NCI-H1694 treated with DMSO at 0.1 percent for 48 hours (cell line): ENCODE data around the gene CACNA1F.
"Not testable (repeated sequence)": the region's sequence is repeated elsewhere in the genome, so short reads cannot be mapped to it uniquely, and the experiment has no call there.

ENCODE experiments used
- DNase-seq: peaks from one replicate; lab custom pipeline; 2025; lab: John Stamatoyannopoulos, UW

Gene CACNA1F

DNA sequence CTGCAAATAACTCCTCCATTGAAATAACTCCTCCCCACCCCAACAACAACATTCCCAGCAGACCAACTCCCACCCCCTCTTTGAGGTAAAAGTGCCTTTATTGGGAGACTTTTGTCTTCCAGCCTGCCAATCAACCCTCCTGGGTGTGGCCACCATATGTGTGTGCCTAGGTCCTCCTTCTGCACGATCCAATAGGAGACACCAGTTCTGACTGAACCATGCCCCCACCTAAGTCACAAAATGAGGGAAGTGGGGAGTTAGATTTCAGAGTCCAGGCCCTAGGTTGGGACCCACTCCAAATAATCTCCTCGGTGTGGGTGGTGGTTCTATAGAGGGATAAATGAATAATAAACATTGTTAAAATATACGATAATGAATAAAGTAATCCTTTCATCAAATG, 58.4 kb downstream of the CACNA1F start:
- DNase-seq, result no peak

- DNase-seq, result not testable (repeated sequence)
These were observed 59.6 kb downstream of the CACNA1F start for GRCh38 chrX:49173544-49173943.

DNA sequence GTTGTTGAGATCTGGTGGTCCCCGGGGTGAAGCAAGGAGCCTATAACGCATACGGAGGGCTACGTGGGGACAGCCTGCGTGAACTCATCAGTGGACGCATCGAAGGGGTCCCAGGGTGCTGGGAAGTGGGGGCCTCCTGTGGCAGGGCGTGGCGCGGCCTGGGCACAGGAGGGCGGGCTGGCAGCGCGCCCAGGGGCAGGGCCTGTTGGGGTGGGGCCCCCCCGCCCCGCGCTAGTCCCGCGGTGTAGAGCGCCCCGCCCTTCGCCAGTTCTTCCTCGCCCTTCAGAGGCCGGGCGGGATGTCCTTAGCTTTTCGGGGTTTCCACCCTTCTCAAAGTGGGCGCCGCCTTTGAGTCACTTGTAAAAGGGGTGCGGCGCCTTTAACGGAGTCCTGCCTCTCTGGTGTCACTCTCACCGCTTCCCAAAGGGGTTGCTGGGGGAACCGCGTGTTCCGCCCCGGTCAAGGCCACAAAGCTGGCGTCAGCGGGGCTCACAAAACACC, 60.8 kb downstream of the CACNA1F start:
- peak; percentile 23 for DNase-seq

DNA sequence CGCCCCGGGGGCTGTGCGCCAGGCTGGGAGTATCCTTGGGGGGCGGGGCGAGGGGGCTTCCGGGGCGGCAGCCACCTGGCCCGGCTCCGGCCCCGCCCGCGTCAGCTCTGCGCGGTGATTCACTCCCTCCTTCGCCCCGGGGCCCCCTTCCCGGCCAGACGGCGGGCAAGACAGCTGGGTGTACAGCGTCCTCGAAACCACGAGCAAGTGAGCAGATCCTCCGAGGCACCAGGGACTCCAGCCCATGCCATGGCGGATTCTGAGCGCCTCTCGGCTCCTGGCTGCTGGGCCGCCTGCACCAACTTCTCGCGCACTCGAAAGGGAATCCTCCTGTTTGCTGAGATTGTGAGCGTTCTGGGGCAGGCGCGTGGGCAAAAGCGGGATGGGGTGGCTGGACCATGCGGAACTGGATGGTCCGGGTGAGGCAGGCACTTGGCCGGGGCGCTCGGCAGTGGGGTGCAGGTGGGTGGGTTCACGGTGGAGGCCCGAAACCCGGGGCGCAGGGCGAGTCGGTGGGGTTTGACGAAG, 61.3 kb downstream of the CACNA1F start, which contains the start of gene PLP2:
Gene PLP2, plus strand, starts transcription at position 147 of the 528 bp plus-strand sequence. Its CDS starts 103 bp downstream, at position 250.
- DNase-seq, result no peak

GRCh38 chrX:49167740-49168108, 65.4 kb downstream of the CACNA1F start:
- DNase-seq, result no peak

- DNase-seq, result no peak
These were observed 66.0 kb downstream of the CACNA1F start for GRCh38 chrX:49166914-49167739.

GRCh38 chrX:49165901-49166881, 66.9 kb downstream of the CACNA1F start:
- no peak for DNase-seq

DNA sequence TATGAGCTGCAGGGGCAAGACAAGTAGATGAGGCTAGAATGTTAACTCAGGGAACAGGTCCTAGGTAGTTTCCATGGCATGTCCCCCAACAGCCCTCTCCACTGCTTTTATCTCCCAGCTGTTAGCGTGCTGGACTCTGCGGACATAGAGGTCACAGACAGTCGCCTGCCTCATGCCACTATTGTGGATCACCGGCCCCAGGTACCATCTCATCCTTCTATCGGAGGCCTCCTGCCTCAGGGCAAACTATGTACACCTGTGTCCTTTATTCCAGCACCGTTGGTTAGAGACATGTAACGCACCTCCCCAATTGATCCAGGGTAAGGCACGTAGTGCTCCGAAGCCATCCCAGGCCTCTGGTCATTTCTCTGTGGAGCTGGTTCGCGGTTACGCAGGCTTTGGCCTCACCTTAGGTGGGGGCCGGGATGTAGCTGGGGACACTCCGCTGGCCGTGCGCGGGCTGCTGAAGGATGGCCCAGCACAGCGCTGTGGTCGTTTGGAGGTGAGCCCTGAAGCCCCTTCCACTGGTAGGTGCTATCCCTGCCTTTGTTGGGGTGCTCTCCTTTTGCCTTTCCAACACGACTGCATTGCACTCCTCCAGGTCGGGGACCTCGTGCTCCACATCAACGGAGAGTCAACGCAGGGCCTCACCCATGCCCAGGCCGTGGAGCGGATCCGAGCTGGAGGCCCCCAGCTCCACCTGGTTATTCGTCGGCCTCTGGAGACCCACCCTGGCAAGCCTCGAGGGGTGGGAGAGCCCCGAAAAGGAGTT, 68.4 kb downstream of the CACNA1F start:
- no peak for DNase-seq

GRCh38 chrX:49163555-49164419, 69.4 kb downstream of the CACNA1F start:
- DNase-seq, result peak; percentile 66

DNA sequence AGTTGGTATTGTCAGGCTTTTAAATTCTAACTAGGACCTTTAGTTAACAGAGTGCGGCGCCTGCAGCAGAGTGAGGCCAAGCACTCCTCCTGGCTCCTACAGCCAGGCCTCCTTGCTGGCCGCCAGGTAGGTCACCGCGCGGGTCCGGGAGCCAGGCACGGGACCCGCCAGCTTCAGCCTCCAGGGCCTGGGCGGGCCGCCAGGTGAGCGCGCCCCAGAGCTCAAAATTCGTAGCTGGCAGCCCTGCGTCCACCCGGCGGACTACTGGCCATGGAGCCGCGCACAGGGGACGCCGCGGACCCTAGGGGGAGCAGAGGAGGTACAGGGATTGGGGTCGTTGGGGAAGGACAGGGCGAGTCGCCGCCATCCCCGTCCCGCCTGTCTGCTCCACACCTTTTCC, 70.5 kb downstream of the CACNA1F start, which contains the start of gene MAGIX:
Gene MAGIX, plus strand, starts transcription at position 139 of the 400 bp plus-strand sequence. Its CDS starts 132 bp downstream, at position 271.
- DNase-seq, result no peak

DNA sequence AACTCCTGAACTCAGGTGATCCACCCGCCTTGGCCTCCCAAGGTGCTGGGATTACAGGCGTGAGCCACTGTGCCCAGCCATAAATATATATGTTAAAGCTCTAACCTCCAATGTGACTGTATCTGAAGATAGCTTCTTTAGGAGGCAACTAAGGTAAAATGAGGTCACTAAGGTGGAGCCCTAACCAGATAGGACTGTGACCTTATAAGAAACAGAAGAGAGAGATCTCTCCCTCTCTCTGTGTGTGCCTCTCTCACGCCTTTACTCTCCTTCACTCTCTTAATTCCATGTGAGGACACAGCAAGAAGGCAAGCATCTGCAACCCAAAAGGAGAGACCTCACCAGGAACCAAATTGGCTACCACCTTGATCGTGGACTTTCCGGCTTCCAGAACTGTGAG, 71.5 kb downstream of the CACNA1F start:
- no peak for DNase-seq

DNA sequence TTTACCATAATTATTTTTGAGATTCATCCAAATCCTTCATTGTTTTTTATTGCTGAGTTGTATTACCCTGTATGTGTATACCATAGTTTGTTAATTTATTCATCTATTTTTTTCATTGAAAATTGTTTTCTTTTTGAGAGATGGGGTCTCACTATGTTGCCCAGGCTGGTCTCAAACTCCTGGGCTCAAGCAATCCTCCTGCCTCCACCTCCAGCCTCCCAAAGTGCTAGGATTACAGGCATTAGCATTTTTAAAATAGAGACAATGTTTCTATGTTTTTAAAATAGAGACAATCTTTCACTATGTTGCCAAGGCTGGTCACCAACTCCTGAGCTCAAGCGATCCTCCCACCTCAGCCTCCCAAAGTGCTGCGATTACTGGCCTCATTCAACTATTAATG, 72.2 kb downstream of the CACNA1F start:
- DNase-seq, result no peak

DNA sequence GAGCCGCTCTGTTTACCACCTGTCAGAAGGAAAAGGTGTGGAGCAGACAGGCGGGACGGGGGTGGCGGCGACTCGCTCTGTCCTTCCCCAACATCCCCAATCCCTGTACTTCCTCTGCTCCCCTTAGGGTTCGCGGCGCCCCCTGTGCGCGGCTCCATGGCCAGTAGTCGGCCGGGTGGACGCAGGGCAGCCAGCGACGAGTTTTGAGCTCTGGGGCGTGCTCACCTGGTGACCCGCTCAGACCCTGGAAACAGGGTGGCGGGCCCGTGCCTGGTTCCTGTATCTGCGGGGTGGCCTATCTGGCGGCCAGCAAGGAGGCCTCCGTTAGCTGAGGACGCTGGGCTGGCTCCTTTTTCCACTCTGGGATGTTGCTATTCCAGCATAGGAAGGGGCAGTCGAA, 75.9 kb downstream of the CACNA1F start:
- DNase-seq, result no peak

DNA sequence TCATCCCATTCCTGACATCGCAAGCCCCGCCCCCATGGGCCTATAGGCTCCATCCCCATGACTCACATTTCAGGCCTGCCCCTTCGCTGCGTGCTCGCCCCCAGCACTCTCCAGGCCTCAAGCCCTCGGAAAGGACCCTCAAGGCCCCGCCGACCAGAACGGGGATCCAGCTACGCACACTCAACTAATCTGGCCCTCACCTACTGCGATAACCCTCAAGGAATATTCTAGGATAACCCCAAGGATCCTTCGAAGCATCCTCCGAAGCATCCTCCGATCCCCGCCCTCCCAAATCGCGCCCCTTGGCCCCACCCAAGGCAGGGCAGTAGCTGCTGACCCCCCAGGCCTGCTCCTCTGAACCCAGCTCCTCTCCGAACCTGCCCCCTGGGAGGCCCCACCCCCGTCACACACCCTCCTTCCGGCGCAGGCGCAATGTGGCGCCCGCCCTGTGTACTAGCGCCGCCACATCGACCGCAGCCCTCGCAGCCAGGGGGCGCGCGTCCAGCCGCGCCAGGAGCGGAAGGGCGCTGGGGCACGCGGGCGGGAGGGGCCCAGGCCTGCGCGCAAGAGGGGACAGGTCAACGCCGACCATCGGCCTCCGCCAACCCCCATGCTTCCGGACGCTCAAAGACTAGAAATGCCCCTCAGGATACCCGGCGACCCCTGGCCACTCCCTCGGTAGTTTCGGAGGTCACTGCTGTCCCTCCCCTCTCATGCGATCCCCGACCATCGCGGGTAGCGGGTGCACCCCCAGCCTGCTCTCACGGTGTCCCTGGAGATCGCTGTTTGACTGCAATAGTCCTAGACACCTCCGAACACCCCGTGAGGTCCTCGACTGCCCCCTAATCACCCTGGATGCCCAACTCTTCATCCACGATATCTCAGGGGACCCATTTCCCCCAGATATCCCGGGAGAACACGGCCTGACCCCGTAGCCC, 77.0 kb downstream of the CACNA1F start:
- DNase-seq, result peak; percentile 65

GRCh38 chrX:49155243-49155899, 77.8 kb downstream of the CACNA1F start:
- no peak for DNase-seq
